Astrocyte (in vitro differentiated cells and primary cell): Measurements from ENCODE around the gene NCOA3. TPM values are rescaled to one million over a fixed set of nuclear protein-coding genes. Genes with fewer than 3 reads are reported as not detected.

ENCODE experiments used
- DNase-seq: peaks from one replicate; pipeline ENCODE4 v3.0.0-alpha.2; 2010; ENCODE audit warnings: low read depth
- FAIRE-seq: peaks from 2 replicates; lab custom pipeline; 2011; peaks lifted over from hg19 to GRCh38; lab: Jason Lieb, UNC
- H2AFZ ChIP-seq: 2 replicates; pipeline ENCODE4 v1.6.0; 2012; ENCODE audit warnings: low read depth, low read length, inconsistent platforms
- H3K27ac ChIP-seq: 2 replicates; pipeline ENCODE4 v1.5.1; 2011; ENCODE audit warnings: low read depth, low read length, inconsistent platforms
- H3K27me3 ChIP-seq: 2 replicates; pipeline ENCODE4 v1.6.0; 2011; ENCODE audit warnings: low read length, inconsistent platforms; ENCODE audit not compliant: insufficient read depth
- H3K36me3 ChIP-seq: 2 replicates; pipeline ENCODE4 v1.5.1; 2011; ENCODE audit warnings: low read length, inconsistent platforms; ENCODE audit not compliant: insufficient read depth
- H3K4me1 ChIP-seq: 2 replicates; pipeline ENCODE4 v1.5.1; 2011; ENCODE audit warnings: low read length, inconsistent platforms; ENCODE audit not compliant: insufficient read depth
- H3K4me2 ChIP-seq: 2 replicates; pipeline ENCODE4 v1.6.0; 2012; ENCODE audit warnings: low read length, inconsistent platforms
- H3K4me3 ChIP-seq: 2 replicates; pipeline ENCODE4 v1.5.1; 2011; ENCODE audit warnings: low read depth, mild to moderate bottlenecking, low read length, inconsistent platforms; ENCODE audit not compliant: insufficient read depth
- H3K79me2 ChIP-seq: 2 replicates; pipeline ENCODE4 v1.6.0; 2012; ENCODE audit warnings: mild to moderate bottlenecking, low read length, inconsistent platforms; ENCODE audit not compliant: insufficient read depth
- H3K9ac ChIP-seq: 2 replicates; pipeline ENCODE4 v1.6.0; 2012; ENCODE audit warnings: mild to moderate bottlenecking, low read length, inconsistent platforms
- H3K9me3 ChIP-seq: 2 replicates; pipeline ENCODE4 v1.5.1; 2012; ENCODE audit warnings: low read depth, mild to moderate bottlenecking, low read length, inconsistent platforms; ENCODE audit not compliant: insufficient read depth
- H4K20me1 ChIP-seq: 2 replicates; pipeline ENCODE4 v1.6.0; 2012; ENCODE audit warnings: low read length, inconsistent platforms; ENCODE audit not compliant: insufficient read depth
- H3K27ac Mint-ChIP-seq: one replicate; pipeline ENCODE4 v1.8.0; 2021; ENCODE audit warnings: mild to moderate bottlenecking, mixed read lengths; ENCODE audit not compliant: unreplicated experiment
- H3K27me3 Mint-ChIP-seq: one replicate; pipeline ENCODE4 v1.8.0; 2021; ENCODE audit warnings: low read depth, mixed read lengths; ENCODE audit not compliant: unreplicated experiment
- H3K36me3 Mint-ChIP-seq: one replicate; pipeline ENCODE4 v1.8.0; 2021; ENCODE audit warnings: low read depth, mixed read lengths; ENCODE audit not compliant: unreplicated experiment
- H3K4me1 Mint-ChIP-seq: one replicate; pipeline ENCODE4 v1.8.0; 2021; ENCODE audit warnings: low read depth, mixed read lengths; ENCODE audit not compliant: unreplicated experiment
- H3K4me3 Mint-ChIP-seq: one replicate; pipeline ENCODE4 v1.8.0; 2021; ENCODE audit warnings: mild to moderate bottlenecking, moderate library complexity, mixed read lengths; ENCODE audit not compliant: unreplicated experiment
- H3K9me3 Mint-ChIP-seq: one replicate; pipeline ENCODE4 v1.8.0; 2021; ENCODE audit warnings: mild to moderate bottlenecking, mixed read lengths; ENCODE audit not compliant: unreplicated experiment
- CTCF ChIP-seq: IDR thresholded peaks from 2 replicates; pipeline ENCODE4 v1.5.1; 2011; ENCODE audit warnings: low read depth, mild to moderate bottlenecking, inconsistent platforms, low read length, moderate library complexity; ENCODE audit not compliant: insufficient read depth
- EZH2 ChIP-seq: IDR thresholded peaks from 2 replicates; pipeline ENCODE4 v1.6.1; 2012; ENCODE audit warnings: mild to moderate bottlenecking, low read length, inconsistent platforms; ENCODE audit not compliant: insufficient read depth
- total RNA-seq: library from RNA; stranded (reverse); gene quantifications from 2 replicates; pipeline ENCODE4 v1.2.1, GENCODE V29; 2021

The NCOA3 gene
- total RNA-seq, 1 donor from 2014 or later, result 30.5 TPM

GRCh38 chr20:47664068-47664437 lies 162.4 kb downstream of the NCOA3 start:
- Histone ChIP-seq H3K27me3 (no peaks in the 10 kb centered on the region), H3K27ac (no peak overlapping the region), H4K20me1 (peaks cover 19% of the 10 kb centered on the region), H3K36me3 (peaks cover 2% of the 10 kb centered on the region), H3K9me3 (no peaks in the 10 kb centered on the region), H3K4me1 (no peaks in the 10 kb centered on the region), H3K4me2 (no peak overlapping the region), H3K9ac (no peak overlapping the region), H3K79me2 (no peaks in the 10 kb centered on the region), H2AFZ (no peak overlapping the region), H3K4me3 (no peak overlapping the region)
- TF ChIP-seq EZH2, result no peak
- Mint-ChIP-seq H3K27ac (no peak overlapping the region), H3K27me3 (peaks cover 3% of the 10 kb centered on the region), H3K9me3 (no peaks in the 10 kb centered on the region), H3K4me3 (no peak overlapping the region), H3K36me3 (peaks cover 17% of the 10 kb centered on the region), H3K4me1 (peaks cover 1% of the 10 kb centered on the region)
- FAIRE-seq (no peak), DNase-seq (no peak)

DNA sequence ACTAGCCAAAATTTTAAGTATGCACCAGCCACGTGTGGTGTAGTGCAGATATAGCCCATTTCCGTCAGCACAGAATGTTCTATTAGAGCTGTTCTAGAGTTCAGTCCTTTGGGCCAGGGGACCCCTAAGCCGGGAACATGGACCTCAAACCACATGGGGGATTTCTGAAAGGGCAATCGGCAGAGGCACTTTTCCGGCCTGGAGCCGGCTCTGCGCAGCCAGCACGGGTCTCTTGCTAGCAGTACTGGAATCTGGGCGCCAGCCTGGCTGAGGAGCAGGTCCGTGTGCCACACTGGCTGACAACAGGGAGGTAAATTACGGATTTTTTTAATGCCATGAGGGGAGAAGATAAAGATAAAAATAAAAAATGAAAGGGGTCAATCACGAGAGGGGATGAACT lies 163.1 kb downstream of the NCOA3 start:
- no peak overlapping the region for H3K9ac ChIP-seq
- no peak overlapping the region for H3K4me3 ChIP-seq
- no peak for FAIRE-seq
- TF ChIP-seq EZH2 (no peak), CTCF (no peak)
- no peaks in the 10 kb centered on the region for H3K36me3 ChIP-seq
- Mint-ChIP-seq H3K4me3 (peak overlapping the region; percentile 1), H3K27ac (no peak overlapping the region), H3K4me1 (peaks cover 1% of the 10 kb centered on the region), H3K36me3 (peaks cover 16% of the 10 kb centered on the region), H3K9me3 (no peaks in the 10 kb centered on the region), H3K27me3 (peaks cover 3% of the 10 kb centered on the region)
- no peaks in the 10 kb centered on the region for H3K4me1 ChIP-seq
- DNase-seq, result no peak
- H3K4me2 ChIP-seq, result no peak overlapping the region
- no peaks in the 10 kb centered on the region for H3K79me2 ChIP-seq
- no peaks in the 10 kb centered on the region for H3K9me3 ChIP-seq
- no peaks in the 10 kb centered on the region for H3K27me3 ChIP-seq
- H2AFZ ChIP-seq, result no peak overlapping the region
- no peak overlapping the region for H3K27ac ChIP-seq
- H4K20me1 ChIP-seq, result peaks cover 18% of the 10 kb centered on the region

DNA sequence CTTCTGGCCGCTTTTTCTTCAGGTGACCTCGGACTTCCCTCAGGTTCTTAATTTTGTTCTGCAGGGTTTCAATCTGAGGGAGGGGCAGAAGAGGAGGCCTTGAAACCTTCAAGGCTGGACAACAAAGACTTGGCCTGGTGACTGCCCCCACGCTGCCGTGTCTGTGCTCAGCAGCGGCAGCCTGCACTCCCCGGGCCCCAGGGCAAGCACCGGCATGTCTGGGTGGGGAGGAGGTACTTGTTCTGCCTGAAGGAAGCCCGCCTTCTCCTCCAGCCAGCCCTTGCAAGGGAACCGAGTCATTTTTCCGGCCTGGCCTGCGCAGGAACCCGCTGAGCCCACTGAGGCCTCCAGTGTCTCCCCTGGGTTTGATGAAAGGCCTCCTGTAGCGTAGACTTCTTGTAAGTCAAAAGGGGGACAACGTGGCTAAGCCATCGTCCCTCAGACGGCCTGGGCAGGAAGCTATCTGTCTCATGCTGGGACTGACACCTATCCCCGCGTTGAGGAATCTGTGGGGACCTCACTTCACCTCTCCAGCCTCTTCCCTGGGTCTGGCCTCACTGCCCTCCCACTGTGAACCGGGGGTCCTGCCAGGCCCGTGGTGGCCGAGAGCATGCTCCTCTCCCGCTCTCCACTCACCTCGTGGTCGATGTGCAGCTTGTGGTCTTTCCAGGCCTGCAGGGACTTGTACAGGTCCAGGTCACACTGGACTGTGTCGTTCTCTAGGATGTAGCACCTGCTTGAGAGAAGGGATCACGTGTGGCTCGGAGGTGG lies 163.7 kb downstream of the NCOA3 start:
- Histone ChIP-seq H3K4me1 (no peaks in the 10 kb centered on the region), H3K79me2 (no peaks in the 10 kb centered on the region), H3K36me3 (no peaks in the 10 kb centered on the region), H3K4me2 (no peak overlapping the region), H4K20me1 (peaks cover 13% of the 10 kb centered on the region), H3K27ac (no peak overlapping the region), H3K4me3 (no peak overlapping the region), H3K9me3 (no peaks in the 10 kb centered on the region), H3K9ac (no peak overlapping the region), H3K27me3 (no peaks in the 10 kb centered on the region), H2AFZ (no peak overlapping the region)
- TF ChIP-seq CTCF, result no peak
- TF ChIP-seq EZH2, result no peak
- Mint-ChIP-seq H3K36me3 (peaks cover 16% of the 10 kb centered on the region), H3K27ac (no peak overlapping the region), H3K9me3 (no peaks in the 10 kb centered on the region), H3K4me1 (peaks cover 1% of the 10 kb centered on the region), H3K27me3 (peaks cover 3% of the 10 kb centered on the region), H3K4me3 (no peak overlapping the region)
- FAIRE-seq (no peak), DNase-seq (no peak)
